HG03460 (cell line): Measurements from ENCODE around the gene SEC61B.

ENCODE experiments used
- ATAC-seq: cut with Tn5 transposase; IDR thresholded peaks from one replicate; pipeline ENCODE4 v1.9.1; 2021; ENCODE audit not compliant: unreplicated experiment

Gene SEC61B

GRCh38 chr9:99269416-99269815 is 47.3 kb downstream of the SEC61B start:
- no peak for ATAC-seq

GRCh38 chr9:99270491-99270890 is 48.4 kb downstream of the SEC61B start:
- no peak for ATAC-seq

- ATAC-seq: no peak
These were observed 50.8 kb downstream of the SEC61B start for GRCh38 chr9:99272836-99273235.

- ATAC-seq: no peak
These were observed 51.9 kb downstream of the SEC61B start for GRCh38 chr9:99274016-99274415.

- no peak for ATAC-seq
These were observed 52.4 kb downstream of the SEC61B start for GRCh38 chr9:99274495-99274894.
